ENCODE data around the gene ADRA2C. TPM values are rescaled to one million over a fixed set of nuclear protein-coding genes. Genes with fewer than 3 reads are reported as not detected.

ADRA2C gene
- total and polyA plus RNA-seq, 9 donors, result 2.3 to 5.0 (median 2.9) TPM

DNA sequence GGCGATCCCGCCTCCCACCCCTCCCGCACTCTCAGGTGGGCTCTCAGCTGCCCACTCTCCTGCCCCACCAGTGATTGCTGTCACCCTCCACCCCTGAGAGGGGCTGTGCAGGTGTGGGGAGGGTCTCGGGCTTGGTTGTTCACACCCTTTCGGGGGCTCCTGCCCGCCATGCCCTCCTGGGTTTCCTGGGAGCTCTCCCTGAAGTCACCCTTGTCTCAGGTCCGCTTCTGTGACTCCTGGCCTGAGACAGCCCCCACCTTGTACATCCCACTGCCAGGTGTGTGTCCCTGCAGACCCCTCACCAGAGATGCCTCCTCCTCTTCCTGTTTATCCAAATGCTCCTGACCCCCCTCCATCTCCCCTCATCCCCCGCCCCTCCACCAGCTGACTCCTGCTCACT, 37.8 kb downstream of the ADRA2C start:
- DNase-seq, result no peak
- peaks cover 26% of the 10 kb centered on the region for H3K27me3 ChIP-seq (ENCODE audit: control insufficient read depth, insufficient read depth, low read length)

DNA sequence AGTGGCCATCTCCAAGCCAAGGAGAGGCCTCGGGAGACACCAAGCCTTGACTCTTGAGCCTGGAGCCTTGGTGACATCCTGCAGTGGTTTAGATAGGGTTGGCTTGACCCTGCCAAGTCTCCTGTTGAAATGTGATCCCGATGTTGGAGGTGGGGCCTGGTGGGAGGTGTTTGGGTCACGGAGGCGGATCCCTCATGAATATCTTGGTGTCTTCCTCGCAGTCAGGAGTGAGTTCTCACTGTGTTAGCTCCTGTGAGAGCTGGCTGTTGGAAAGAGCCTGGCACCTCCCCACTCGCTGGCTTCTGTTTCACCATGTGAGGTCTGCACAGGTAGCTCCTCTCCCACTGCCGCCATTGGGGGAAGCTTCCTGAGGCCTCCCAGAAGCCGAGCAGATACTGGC, 38.8 kb downstream of the ADRA2C start:
- Histone ChIP-seq H3K27me3 (ENCODE audit: control insufficient read depth, insufficient read depth, low read length) (peaks cover 35% of the 10 kb centered on the region), H3K9me3 (replicated peaks; ENCODE audit: control insufficient read depth, low read depth, low read length) (no peaks in the 10 kb centered on the region), H3K4me3 (ENCODE audit: low read length) (no peak overlapping the region), H3K36me3 (ENCODE audit: control insufficient read depth, insufficient read depth, low read length) (no peaks in the 10 kb centered on the region), H3K4me1 (ENCODE audit: control insufficient read depth, insufficient read depth, low read length) (no peaks in the 10 kb centered on the region), H3K27ac (ENCODE audit: low read length) (no peak overlapping the region)
- DNase-seq, result no peak
- WGBS (ENCODE audit: insufficient coverage), result 84% methylated on average over 7 of the region's 8 CpGs

More for the DNA sequence above, 37.8 kb downstream of the ADRA2C start:
- no peaks in the 10 kb centered on the region for H3K36me3 ChIP-seq (ENCODE audit: control insufficient read depth, insufficient read depth, low read length)
- WGBS (ENCODE audit: insufficient coverage), result 91% methylated on average over 5 of the region's 8 CpGs
- H3K9me3 ChIP-seq (replicated peaks; ENCODE audit: control insufficient read depth, low read depth, low read length), result no peaks in the 10 kb centered on the region
- no peak overlapping the region for H3K27ac ChIP-seq (ENCODE audit: low read length)
- H3K4me3 ChIP-seq (ENCODE audit: low read length), result no peak overlapping the region
- peaks cover 4% of the 10 kb centered on the region for H3K4me1 ChIP-seq (ENCODE audit: control insufficient read depth, insufficient read depth, low read length)

DNA sequence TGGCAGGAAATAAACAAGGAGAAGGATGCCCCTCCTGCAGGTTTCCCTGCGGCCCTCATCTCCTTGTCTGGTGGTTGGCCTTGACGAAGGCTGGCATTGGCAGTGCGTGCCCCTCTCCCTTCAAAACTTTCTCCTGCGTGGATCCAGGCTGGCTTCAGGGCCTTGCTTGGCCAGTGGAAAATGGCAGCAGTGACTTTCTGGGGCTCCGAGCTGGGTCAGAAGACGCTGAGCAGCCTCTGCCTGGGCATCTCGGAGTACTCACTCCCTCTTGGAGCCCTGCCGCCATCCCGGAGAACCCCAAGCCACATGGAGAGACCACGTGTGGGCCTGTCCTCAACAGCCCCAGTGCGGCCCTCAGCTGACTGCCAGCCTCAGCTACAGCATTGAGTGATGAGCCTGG, 39.5 kb downstream of the ADRA2C start:
- Histone ChIP-seq H3K9me3 (replicated peaks; ENCODE audit: control insufficient read depth, low read depth, low read length) (no peaks in the 10 kb centered on the region), H3K27me3 (ENCODE audit: control insufficient read depth, insufficient read depth, low read length) (peaks cover 31% of the 10 kb centered on the region), H3K4me3 (ENCODE audit: low read length) (no peak overlapping the region), H3K36me3 (ENCODE audit: control insufficient read depth, insufficient read depth, low read length) (no peaks in the 10 kb centered on the region), H3K27ac (ENCODE audit: low read length) (no peak overlapping the region), H3K4me1 (ENCODE audit: control insufficient read depth, insufficient read depth, low read length) (no peaks in the 10 kb centered on the region)
- no peak for DNase-seq
- WGBS (ENCODE audit: insufficient coverage), result 90% methylated on average over 11 of the region's 11 CpGs

DNA sequence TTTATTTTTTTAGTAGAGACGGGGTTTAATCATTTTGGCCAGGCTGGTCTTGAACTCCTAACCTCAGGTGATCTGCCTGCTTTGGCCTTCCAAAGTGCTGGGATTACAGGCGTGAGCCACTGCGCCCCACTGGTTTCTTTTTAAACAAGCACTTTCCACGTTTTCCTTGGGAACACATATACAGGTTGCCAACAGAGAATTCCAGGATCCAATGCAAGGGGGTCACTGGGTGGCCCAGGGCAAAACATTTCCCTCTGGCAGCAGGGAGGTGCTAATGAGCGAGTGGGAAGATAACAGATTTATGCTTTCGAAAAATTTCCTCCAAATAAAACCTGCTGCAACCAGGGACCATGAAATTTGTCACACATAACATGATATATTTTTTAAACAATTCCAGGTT, 41.1 kb downstream of the ADRA2C start:
- H3K36me3 ChIP-seq (ENCODE audit: control insufficient read depth, insufficient read depth, low read length), result no peaks in the 10 kb centered on the region
- H3K9me3 ChIP-seq (replicated peaks; ENCODE audit: control insufficient read depth, low read depth, low read length), result no peaks in the 10 kb centered on the region
- H3K27ac ChIP-seq (ENCODE audit: low read length), result no peak overlapping the region
- no peak overlapping the region for H3K4me3 ChIP-seq (ENCODE audit: low read length)
- 72% methylated on average over 3 of the region's 6 CpGs for WGBS (ENCODE audit: insufficient coverage)
- no peaks in the 10 kb centered on the region for H3K4me1 ChIP-seq (ENCODE audit: control insufficient read depth, insufficient read depth, low read length)
- DNase-seq, result no peak
- peaks cover 24% of the 10 kb centered on the region for H3K27me3 ChIP-seq (ENCODE audit: control insufficient read depth, insufficient read depth, low read length)

DNA sequence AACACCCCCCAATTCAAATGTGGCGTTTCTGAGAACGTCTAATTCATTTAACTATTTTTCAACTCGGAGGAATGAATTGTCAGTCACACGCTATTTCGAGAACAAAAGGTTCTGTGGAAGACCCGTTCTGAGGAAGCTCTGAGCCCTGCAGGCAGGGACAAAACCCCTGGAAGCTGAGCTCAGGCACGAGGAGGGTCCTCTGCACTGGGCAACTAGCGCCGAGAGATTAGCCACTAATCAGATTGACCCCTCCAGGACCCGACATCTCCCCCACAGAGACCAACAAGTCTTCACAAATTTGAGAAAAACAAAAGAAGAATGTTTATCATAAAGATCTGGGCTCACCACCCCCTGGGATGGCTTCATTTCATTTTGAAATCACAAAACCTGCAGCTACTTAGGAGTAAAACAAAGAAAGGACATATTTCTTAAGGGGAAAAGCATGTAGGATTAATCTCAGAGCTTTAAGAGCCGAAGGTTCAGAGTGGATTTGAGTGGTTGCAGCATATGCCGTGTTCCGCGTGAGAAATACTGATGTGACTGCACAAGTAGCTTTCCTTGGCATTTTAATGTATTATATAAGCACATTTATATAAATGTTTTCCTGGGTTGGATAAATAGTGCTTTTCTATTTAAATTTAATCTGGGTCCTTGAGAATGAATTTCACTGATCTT, 41.8 kb downstream of the ADRA2C start:
- DNase-seq, result no peak
- peaks cover 24% of the 10 kb centered on the region for H3K27me3 ChIP-seq (ENCODE audit: control insufficient read depth, insufficient read depth, low read length)

DNA sequence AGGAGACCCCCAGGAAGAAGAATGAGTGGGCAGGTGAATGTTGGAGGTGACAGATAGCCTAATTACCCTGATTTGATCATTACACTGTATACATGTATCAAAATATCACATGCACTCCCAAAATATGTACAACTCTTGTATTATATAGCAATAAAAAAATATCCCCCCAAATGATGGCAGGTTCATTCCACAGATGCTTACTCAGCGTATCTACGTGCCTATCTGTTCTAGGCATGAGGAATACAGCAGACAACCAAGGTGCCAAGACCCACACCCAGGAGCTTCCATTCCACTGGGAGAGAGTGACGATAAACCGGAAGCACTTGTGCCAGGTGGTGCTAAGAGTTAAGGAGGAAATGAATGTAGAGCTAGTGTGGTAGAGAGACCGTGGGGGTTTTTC, 42.4 kb downstream of the ADRA2C start:
- DNase-seq, result no peak
- H3K36me3 ChIP-seq (ENCODE audit: control insufficient read depth, insufficient read depth, low read length), result no peaks in the 10 kb centered on the region
- no peaks in the 10 kb centered on the region for H3K9me3 ChIP-seq (replicated peaks; ENCODE audit: control insufficient read depth, low read depth, low read length)
- H3K4me1 ChIP-seq (ENCODE audit: control insufficient read depth, insufficient read depth, low read length), result no peaks in the 10 kb centered on the region
- H3K27ac ChIP-seq (ENCODE audit: low read length), result no peak overlapping the region
- peaks cover 24% of the 10 kb centered on the region for H3K27me3 ChIP-seq (ENCODE audit: control insufficient read depth, insufficient read depth, low read length)
- 47% methylated on average over 5 of the region's 5 CpGs for WGBS (ENCODE audit: insufficient coverage)
- H3K4me3 ChIP-seq (ENCODE audit: low read length), result no peak overlapping the region

More for the DNA sequence above, 41.8 kb downstream of the ADRA2C start:
- Histone ChIP-seq H3K36me3 (ENCODE audit: control insufficient read depth, insufficient read depth, low read length) (no peaks in the 10 kb centered on the region), H3K4me1 (ENCODE audit: control insufficient read depth, insufficient read depth, low read length) (no peaks in the 10 kb centered on the region), H3K27ac (ENCODE audit: low read length) (no peak overlapping the region), H3K4me3 (ENCODE audit: low read length) (no peak overlapping the region), H3K9me3 (replicated peaks; ENCODE audit: control insufficient read depth, low read depth, low read length) (no peaks in the 10 kb centered on the region)
- WGBS (ENCODE audit: insufficient coverage), result 14% methylated on average over 7 of the region's 14 CpGs

DNA sequence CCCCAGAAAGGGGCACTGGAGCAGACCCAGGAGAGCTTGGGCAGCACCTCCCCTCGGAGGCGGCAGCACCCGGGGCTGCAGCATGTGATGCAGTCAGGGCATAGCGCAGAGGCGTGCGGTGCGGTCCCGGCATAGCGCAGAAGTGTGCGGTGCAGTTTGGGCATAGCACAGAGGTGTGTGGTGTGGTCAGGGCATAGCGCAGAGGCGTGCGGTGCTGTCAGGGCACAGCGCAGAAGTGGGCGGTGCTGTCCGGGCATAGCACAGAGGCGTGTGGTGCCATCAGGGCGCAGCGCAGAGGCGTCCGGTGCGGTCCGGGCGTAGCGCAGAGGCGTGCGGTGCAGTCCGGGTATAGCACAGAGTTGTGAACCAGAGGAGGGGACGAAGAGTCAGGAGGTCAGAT, 42.8 kb downstream of the ADRA2C start:
- DNase-seq, result no peak
- peaks cover 24% of the 10 kb centered on the region for H3K27me3 ChIP-seq (ENCODE audit: control insufficient read depth, insufficient read depth, low read length)
- no peaks in the 10 kb centered on the region for H3K9me3 ChIP-seq (replicated peaks; ENCODE audit: control insufficient read depth, low read depth, low read length)
- no peaks in the 10 kb centered on the region for H3K36me3 ChIP-seq (ENCODE audit: control insufficient read depth, insufficient read depth, low read length)
- no peak overlapping the region for H3K27ac ChIP-seq (ENCODE audit: low read length)
- 92% methylated on average over 29 of the region's 29 CpGs for WGBS (ENCODE audit: insufficient coverage)
- no peaks in the 10 kb centered on the region for H3K4me1 ChIP-seq (ENCODE audit: control insufficient read depth, insufficient read depth, low read length)
- no peak overlapping the region for H3K4me3 ChIP-seq (ENCODE audit: low read length)

DNA sequence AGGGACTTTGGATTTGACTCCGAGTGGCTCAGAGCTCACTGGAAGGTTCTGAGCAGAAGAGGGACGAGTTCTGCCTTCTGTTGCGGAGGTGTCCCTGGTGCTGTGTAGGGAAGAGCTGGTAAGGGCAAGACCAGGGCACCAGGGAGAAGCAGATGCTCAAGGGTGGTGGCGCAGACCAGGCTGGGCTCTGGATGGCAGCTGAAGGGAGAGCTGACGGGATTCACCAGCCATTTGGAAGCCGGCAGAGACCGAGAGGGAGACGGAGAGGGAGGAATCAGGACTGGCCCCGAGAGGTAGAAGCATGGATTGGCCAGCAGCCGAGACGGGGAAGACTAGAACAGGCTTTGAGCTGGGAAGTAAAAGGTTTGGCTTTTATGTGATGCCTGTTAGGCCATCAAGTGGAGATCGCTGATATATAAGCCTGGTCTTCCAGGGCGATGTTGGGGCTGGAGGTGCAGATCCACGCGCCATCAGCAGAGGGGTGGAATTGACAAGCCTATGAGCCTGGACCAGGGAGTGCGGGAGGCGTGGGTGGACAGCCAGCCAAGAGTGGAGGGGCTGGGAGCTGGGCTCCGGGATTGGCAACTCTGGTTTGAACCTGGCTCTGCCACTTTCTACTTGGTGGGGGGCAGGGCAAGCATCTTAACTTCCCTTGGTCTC, 43.4 kb downstream of the ADRA2C start:
- Histone ChIP-seq H3K27ac (ENCODE audit: low read length) (no peak overlapping the region), H3K4me1 (ENCODE audit: control insufficient read depth, insufficient read depth, low read length) (no peaks in the 10 kb centered on the region), H3K27me3 (ENCODE audit: control insufficient read depth, insufficient read depth, low read length) (peaks cover 24% of the 10 kb centered on the region), H3K9me3 (replicated peaks; ENCODE audit: control insufficient read depth, low read depth, low read length) (no peaks in the 10 kb centered on the region), H3K36me3 (ENCODE audit: control insufficient read depth, insufficient read depth, low read length) (no peaks in the 10 kb centered on the region), H3K4me3 (ENCODE audit: low read length) (no peak overlapping the region)
- DNase-seq, result no peak
- 68% methylated on average over 14 of the region's 18 CpGs for WGBS (ENCODE audit: insufficient coverage)

DNA sequence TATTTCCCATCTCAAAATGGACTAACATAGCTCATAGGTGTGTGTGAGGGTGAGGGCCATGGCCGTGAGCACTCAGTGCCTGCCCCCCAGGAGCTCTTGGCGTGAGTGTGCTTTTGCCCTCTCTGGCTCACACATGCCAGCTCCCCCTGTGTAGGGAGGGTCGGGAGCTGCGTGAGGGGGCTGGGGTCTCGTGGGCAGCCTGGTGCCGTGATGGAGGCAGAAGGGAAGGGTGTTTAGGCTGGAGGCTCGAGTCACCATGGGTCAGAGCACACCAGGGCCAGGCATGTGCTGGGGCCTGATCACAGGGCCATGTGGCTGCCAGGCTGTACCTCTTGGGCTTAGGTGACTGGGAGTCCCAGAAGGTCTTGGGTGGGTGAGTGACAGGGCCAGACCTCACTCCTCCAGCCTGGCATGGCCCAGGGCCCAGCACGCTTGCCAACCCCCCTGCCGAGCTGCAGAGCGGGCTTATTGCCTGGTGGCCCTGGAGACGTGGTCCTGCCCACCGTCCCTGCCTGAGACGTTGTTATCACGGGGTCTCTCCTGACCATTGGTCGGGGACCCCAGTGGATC, 44.0 kb downstream of the ADRA2C start:
- no peaks in the 10 kb centered on the region for H3K36me3 ChIP-seq (ENCODE audit: control insufficient read depth, insufficient read depth, low read length)
- H3K4me1 ChIP-seq (ENCODE audit: control insufficient read depth, insufficient read depth, low read length), result no peaks in the 10 kb centered on the region
- peaks cover 24% of the 10 kb centered on the region for H3K27me3 ChIP-seq (ENCODE audit: control insufficient read depth, insufficient read depth, low read length)
- WGBS (ENCODE audit: insufficient coverage), result 76% methylated on average over 13 of the region's 15 CpGs
- H3K27ac ChIP-seq (ENCODE audit: low read length), result no peak overlapping the region
- H3K9me3 ChIP-seq (replicated peaks; ENCODE audit: control insufficient read depth, low read depth, low read length), result no peaks in the 10 kb centered on the region
- DNase-seq, result no peak
- no peak overlapping the region for H3K4me3 ChIP-seq (ENCODE audit: low read length)

DNA sequence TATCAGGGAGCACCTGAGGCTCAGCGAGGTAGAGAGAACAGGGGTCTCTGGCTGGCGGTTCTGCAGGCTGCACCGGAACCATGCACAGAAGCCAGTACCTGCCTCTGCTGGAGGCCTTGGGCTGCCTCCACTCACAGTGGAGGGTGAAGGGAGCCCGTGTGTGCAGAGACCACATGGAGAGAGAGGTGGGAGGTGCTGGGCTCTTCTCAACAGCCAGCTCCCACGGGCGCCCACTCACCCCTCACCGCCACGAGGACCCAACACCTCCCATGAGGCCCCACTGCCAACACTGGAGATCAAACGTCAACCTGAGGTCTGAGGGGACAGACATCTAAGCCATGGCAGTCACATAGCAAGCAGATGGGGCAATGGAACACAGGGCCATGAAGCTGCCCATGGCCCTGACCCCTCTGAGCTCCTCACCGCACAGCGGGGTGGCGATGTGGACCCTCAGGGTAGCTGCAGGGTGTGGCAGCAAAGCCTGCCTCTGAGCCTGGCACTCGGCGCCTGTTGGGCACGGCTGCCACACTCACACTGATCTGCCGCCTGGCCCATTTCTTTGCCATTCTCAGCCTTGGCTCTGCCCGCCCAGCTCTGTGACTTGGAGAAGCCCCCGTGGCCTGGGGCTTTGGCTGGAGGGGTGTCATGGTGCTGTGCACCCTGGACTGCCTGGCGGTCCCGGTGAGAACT, 44.8 kb downstream of the ADRA2C start:
- Histone ChIP-seq H3K4me1 (ENCODE audit: control insufficient read depth, insufficient read depth, low read length) (no peaks in the 10 kb centered on the region), H3K9me3 (replicated peaks; ENCODE audit: control insufficient read depth, low read depth, low read length) (no peaks in the 10 kb centered on the region), H3K36me3 (ENCODE audit: control insufficient read depth, insufficient read depth, low read length) (no peaks in the 10 kb centered on the region), H3K27ac (ENCODE audit: low read length) (no peak overlapping the region), H3K4me3 (ENCODE audit: low read length) (no peak overlapping the region), H3K27me3 (ENCODE audit: control insufficient read depth, insufficient read depth, low read length) (peaks cover 24% of the 10 kb centered on the region)
- WGBS (ENCODE audit: insufficient coverage), result 83% methylated on average over 18 of the region's 20 CpGs
- DNase-seq, result no peak
